NK-92 (cell line): ENCODE data around the gene WDR13.
"Not testable (repeated sequence)": the region's sequence is repeated elsewhere in the genome, so short reads cannot be mapped to it uniquely, and the experiment has no call there.

Experiments
- DNase-seq: peaks from one replicate; lab custom pipeline; 2025; ENCODE audit not compliant: unreplicated experiment; lab: John Stamatoyannopoulos, UW

The WDR13 gene

DNA sequence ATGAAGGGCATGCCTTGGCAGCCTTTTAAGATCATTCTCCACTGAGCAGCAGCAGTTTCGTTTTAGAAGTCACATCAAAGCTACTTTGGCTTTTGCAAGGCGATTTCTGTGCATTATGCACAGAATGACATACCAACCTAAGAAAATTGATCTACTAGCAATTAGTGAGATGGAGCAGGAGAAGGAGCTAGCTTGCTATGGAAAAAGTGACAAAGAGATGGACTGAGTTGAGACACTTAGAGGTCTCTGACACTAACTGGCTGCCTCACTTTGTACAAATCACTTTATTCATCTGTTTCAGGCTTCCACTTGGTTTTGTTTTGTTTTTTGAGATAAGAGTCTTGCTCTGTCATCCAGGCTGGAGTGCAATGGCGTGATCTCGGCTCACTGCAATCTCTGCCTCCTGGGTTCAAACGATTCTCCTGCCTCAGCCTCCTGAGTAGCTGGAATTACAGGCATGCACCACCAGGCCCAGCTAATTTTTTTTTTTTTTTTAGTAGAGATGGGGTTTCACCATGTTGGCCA lies 54.8 kb downstream of the WDR13 start:
- DNase-seq: not testable (repeated sequence)

DNA sequence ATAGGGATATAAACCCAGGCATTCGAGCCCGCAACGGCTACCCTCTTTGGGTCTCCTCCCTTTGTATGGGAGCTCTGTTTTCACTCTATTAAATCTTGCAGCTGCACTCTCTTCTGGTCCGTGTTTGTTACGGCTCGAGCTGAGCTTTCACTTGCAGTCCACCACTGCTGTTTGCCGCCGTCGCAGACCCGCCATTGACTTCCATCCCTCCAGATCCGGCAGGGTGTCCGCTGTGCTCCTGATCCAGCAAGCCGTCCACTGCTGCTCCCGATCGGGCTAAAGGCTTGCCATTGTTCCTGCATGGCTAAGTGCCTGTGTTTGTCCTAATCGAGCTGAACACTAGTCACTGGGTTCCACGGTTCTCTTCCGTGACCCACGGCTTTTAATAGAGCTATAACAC lies 57.5 kb downstream of the WDR13 start:
- not testable (repeated sequence) for DNase-seq
